ENCODE data around the gene SPG21.

SPG21 gene

DNA sequence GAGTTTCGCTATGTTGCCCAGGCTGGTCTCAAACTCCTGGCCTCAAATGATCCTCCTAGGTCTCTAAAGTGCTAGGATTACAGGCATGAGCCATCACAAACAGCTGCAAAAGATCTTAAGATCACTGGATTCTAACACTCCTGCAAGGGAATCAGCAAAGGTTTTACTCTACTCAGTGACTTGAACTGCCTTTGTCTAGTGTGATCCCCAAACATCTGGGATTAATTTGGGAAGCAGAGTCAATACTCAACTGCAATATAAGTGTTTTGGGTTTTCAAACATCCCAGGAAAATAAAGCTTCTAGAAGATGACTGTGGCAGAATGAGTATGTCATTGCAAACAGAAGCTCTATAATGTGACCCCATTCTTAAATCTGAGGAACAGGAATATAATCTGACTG is 7.2 kb downstream of the SPG21 start:
- TF ChIP-seq, protein P1, sequence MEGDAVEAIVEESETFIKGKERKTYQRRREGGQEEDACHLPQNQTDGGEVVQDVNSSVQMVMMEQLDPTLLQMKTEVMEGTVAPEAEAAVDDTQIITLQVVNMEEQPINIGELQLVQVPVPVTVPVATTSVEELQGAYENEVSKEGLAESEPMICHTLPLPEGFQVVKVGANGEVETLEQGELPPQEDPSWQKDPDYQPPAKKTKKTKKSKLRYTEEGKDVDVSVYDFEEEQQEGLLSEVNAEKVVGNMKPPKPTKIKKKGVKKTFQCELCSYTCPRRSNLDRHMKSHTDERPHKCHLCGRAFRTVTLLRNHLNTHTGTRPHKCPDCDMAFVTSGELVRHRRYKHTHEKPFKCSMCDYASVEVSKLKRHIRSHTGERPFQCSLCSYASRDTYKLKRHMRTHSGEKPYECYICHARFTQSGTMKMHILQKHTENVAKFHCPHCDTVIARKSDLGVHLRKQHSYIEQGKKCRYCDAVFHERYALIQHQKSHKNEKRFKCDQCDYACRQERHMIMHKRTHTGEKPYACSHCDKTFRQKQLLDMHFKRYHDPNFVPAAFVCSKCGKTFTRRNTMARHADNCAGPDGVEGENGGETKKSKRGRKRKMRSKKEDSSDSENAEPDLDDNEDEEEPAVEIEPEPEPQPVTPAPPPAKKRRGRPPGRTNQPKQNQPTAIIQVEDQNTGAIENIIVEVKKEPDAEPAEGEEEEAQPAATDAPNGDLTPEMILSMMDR (conservative IDR thresholded peaks at IDR 0.05; ENCODE audit: low read length): no peak
- TF ChIP-seq EZH2phosphoT487 (IDR thresholded peaks at IDR 0.05; ENCODE audit: borderline replicate concordance): no peak
- peaks cover 6% of the 10 kb centered on the region; the same call in 1 of the 2 replicates for H3K36me3 ChIP-seq (ENCODE audit: insufficient read depth, low read length)
- H3K79me2 ChIP-seq (ENCODE audit: insufficient read depth, low read length): peaks cover 17% of the 10 kb centered on the region; the same call in 1 of the 2 replicates

GRCh38 chr15:64981812-64982431 is 7.8 kb downstream of the SPG21 start:
- no peaks in the 10 kb centered on the region for H3F3A ChIP-seq (ENCODE audit: low read depth)
- no peak overlapping the region for H3K4me3 ChIP-seq (ENCODE audit: low read length, poor library complexity, severe bottlenecking)
- H2AFZ ChIP-seq (ENCODE audit: low read length): no peak overlapping the region
- H3K4me2 ChIP-seq (ENCODE audit: low read depth, low read length, poor library complexity, severe bottlenecking): no peak overlapping the region
- TF ChIP-seq, protein P1 (conservative IDR thresholded peaks at IDR 0.05; ENCODE audit: low read length): no peak
- no peak for TF ChIP-seq EZH2phosphoT487 (IDR thresholded peaks at IDR 0.05; ENCODE audit: borderline replicate concordance)
- no peaks in the 10 kb centered on the region for H3K9me2 ChIP-seq (replicated peaks; ENCODE audit: low read depth, low read length)
- H3K9ac ChIP-seq (ENCODE audit: low read depth, low read length, poor library complexity, severe bottlenecking): no peak overlapping the region
- peaks cover 22% of the 10 kb centered on the region for H3K4me1 ChIP-seq (ENCODE audit: insufficient read depth, low read length, poor library complexity, severe bottlenecking)
- peaks cover 4% of the 10 kb centered on the region for H4K20me1 ChIP-seq (ENCODE audit: insufficient read depth, low read length, poor library complexity, severe bottlenecking)
- H3K27me3 ChIP-seq (ENCODE audit: insufficient read depth, low read length, poor library complexity, severe bottlenecking): no peaks in the 10 kb centered on the region
- no peaks in the 10 kb centered on the region for H3K9me3 ChIP-seq (ENCODE audit: insufficient read depth, low read depth, low read length)
- peaks cover 6% of the 10 kb centered on the region; the same call in 1 of the 2 replicates for H3K36me3 ChIP-seq (ENCODE audit: insufficient read depth, low read length)
- peaks cover 17% of the 10 kb centered on the region; the same call in 1 of the 2 replicates for H3K79me2 ChIP-seq (ENCODE audit: insufficient read depth, low read length)

More for the DNA sequence above, 7.2 kb downstream of the SPG21 start:
- Histone ChIP-seq H4K20me1 (ENCODE audit: insufficient read depth, low read length, poor library complexity, severe bottlenecking) (peaks cover 8% of the 10 kb centered on the region), H3K4me3 (ENCODE audit: low read length, poor library complexity, severe bottlenecking) (no peak overlapping the region), H2AFZ (ENCODE audit: low read length) (no peak overlapping the region), H3K9me3 (ENCODE audit: insufficient read depth, low read depth, low read length) (no peaks in the 10 kb centered on the region), H3F3A (ENCODE audit: low read depth) (no peaks in the 10 kb centered on the region; the same call in 1 of the 2 replicates), H3K27me3 (ENCODE audit: insufficient read depth, low read length, poor library complexity, severe bottlenecking) (no peaks in the 10 kb centered on the region), H3K4me1 (ENCODE audit: insufficient read depth, low read length, poor library complexity, severe bottlenecking) (peaks cover 28% of the 10 kb centered on the region), H3K9me2 (replicated peaks; ENCODE audit: low read depth, low read length) (no peaks in the 10 kb centered on the region), H3K4me2 (ENCODE audit: low read depth, low read length, poor library complexity, severe bottlenecking) (no peak overlapping the region), H3K9ac (ENCODE audit: low read depth, low read length, poor library complexity, severe bottlenecking) (no peak overlapping the region)

- H3K9me3 ChIP-seq (ENCODE audit: insufficient read depth, low read depth, low read length): no peaks in the 10 kb centered on the region
- no peak overlapping the region for H3K9ac ChIP-seq (ENCODE audit: low read depth, low read length, poor library complexity, severe bottlenecking)
- no peak overlapping the region for H2AFZ ChIP-seq (ENCODE audit: low read length)
These were observed 10.4 kb downstream of the SPG21 start for GRCh38 chr15:64979252-64979710.

More at GRCh38 chr15:64979252-64979710, 10.4 kb downstream of the SPG21 start:
- Histone ChIP-seq H3K27me3 (ENCODE audit: insufficient read depth, low read length, poor library complexity, severe bottlenecking) (no peaks in the 10 kb centered on the region), H3K4me2 (ENCODE audit: low read depth, low read length, poor library complexity, severe bottlenecking) (no peak overlapping the region), H3K79me2 (ENCODE audit: insufficient read depth, low read length) (peaks cover 4% of the 10 kb centered on the region; the same call in 1 of the 2 replicates), H3F3A (ENCODE audit: low read depth) (no peaks in the 10 kb centered on the region), H4K20me1 (ENCODE audit: insufficient read depth, low read length, poor library complexity, severe bottlenecking) (peaks cover 2% of the 10 kb centered on the region), H3K36me3 (ENCODE audit: insufficient read depth, low read length) (peaks cover 21% of the 10 kb centered on the region; the same call in 1 of the 2 replicates), H3K4me1 (ENCODE audit: insufficient read depth, low read length, poor library complexity, severe bottlenecking) (peaks cover 4% of the 10 kb centered on the region), H3K9me2 (replicated peaks; ENCODE audit: low read depth, low read length) (no peaks in the 10 kb centered on the region), H3K4me3 (ENCODE audit: low read length, poor library complexity, severe bottlenecking) (no peak overlapping the region)
- TF ChIP-seq, protein P1 (conservative IDR thresholded peaks at IDR 0.05; ENCODE audit: low read length): no peak
- TF ChIP-seq EZH2phosphoT487 (IDR thresholded peaks at IDR 0.05; ENCODE audit: borderline replicate concordance): no peak
